NOMO-1 treated with dmso at 0.1 percent for 144 hours (cell line): ENCODE measurements around the gene MYL10.

Experiments
- DNase-seq: peaks from one replicate; lab custom pipeline; 2025; ENCODE audit not compliant: unreplicated experiment; lab: John Stamatoyannopoulos, UW

The MYL10 gene

GRCh38 chr7:101598422-101598985, 30.6 kb downstream of the MYL10 start:
- DNase-seq, result no peak

- DNase-seq, result no peak
Observed at GRCh38 chr7:101597941-101598340, 31.2 kb downstream of the MYL10 start.

- DNase-seq, result no peak
Observed at GRCh38 chr7:101596898-101597297, 32.2 kb downstream of the MYL10 start.

GRCh38 chr7:101595766-101596537, 33.1 kb downstream of the MYL10 start:
- no peak for DNase-seq

- no peak for DNase-seq
Observed at GRCh38 chr7:101595246-101595645, 33.9 kb downstream of the MYL10 start.

GRCh38 chr7:101594790-101595189, 34.3 kb downstream of the MYL10 start:
- DNase-seq, result no peak

GRCh38 chr7:101593556-101593955, 35.5 kb downstream of the MYL10 start:
- no peak for DNase-seq

GRCh38 chr7:101591504-101591903, 37.6 kb downstream of the MYL10 start:
- no peak for DNase-seq

GRCh38 chr7:101590663-101591435, 38.2 kb downstream of the MYL10 start:
- DNase-seq, result no peak

GRCh38 chr7:101589976-101590662, 39.0 kb downstream of the MYL10 start:
- DNase-seq, result no peak

GRCh38 chr7:101589052-101589451, 40.0 kb downstream of the MYL10 start:
- no peak for DNase-seq

- no peak for DNase-seq
Observed at GRCh38 chr7:101588131-101588935, 40.8 kb downstream of the MYL10 start.

- no peak for DNase-seq
Observed at GRCh38 chr7:101586906-101587677, 42.0 kb downstream of the MYL10 start.

- no peak for DNase-seq
Observed at GRCh38 chr7:101586078-101586905, 42.8 kb downstream of the MYL10 start.

GRCh38 chr7:101582971-101583370, 46.1 kb downstream of the MYL10 start:
- DNase-seq, result no peak

GRCh38 chr7:101581891-101582290, 47.2 kb downstream of the MYL10 start:
- DNase-seq, result no peak

GRCh38 chr7:101580596-101580995, 48.5 kb downstream of the MYL10 start:
- no peak for DNase-seq

GRCh38 chr7:101578552-101578951, 50.5 kb downstream of the MYL10 start:
- no peak for DNase-seq

GRCh38 chr7:101576998-101577397, 52.1 kb downstream of the MYL10 start:
- no peak for DNase-seq
